Mesenchymal stem cell (in vitro differentiated cells and primary cell): ENCODE data around the gene TRAPPC2L.

ENCODE experiments used
- DNase-seq: peaks from one replicate; pipeline ENCODE4 v3.0.0-alpha.2; 2013
- H2AFZ ChIP-seq: one replicate; pipeline ENCODE4 v1.6.1; 2013; ENCODE audit warnings: low read depth, mild to moderate bottlenecking, control low read depth, inconsistent platforms, low read length, moderate library complexity
- H2AK5ac ChIP-seq: 2 replicates; pipeline ENCODE4 v1.6.1; 2013; ENCODE audit warnings: low read length, moderate library complexity, mild to moderate bottlenecking, inconsistent platforms; ENCODE audit not compliant: severe bottlenecking
- H2BK120ac ChIP-seq: one replicate; pipeline ENCODE4 v1.6.1; 2013; ENCODE audit warnings: low read depth, mild to moderate bottlenecking, inconsistent platforms, low read length, moderate library complexity
- H2BK12ac ChIP-seq, 2 experiments: one replicate each; pipeline ENCODE4 v1.6.1; 2013; ENCODE audit warnings: inconsistent platforms in 2 of 2, low read length in 2 of 2, mild to moderate bottlenecking in 2 of 2, moderate library complexity in 2 of 2, control low read depth in 1 of 2
- H2BK15ac ChIP-seq: one replicate; pipeline ENCODE4 v1.6.1; 2013; ENCODE audit warnings: mild to moderate bottlenecking, low read depth, inconsistent platforms; ENCODE audit not compliant: poor library complexity, severe bottlenecking
- H2BK5ac ChIP-seq: 2 replicates; pipeline ENCODE4 v1.6.1; 2013; ENCODE audit warnings: low read depth, mild to moderate bottlenecking, low read length, control low read depth, inconsistent platforms; ENCODE audit not compliant: poor library complexity, severe bottlenecking
- H3K14ac ChIP-seq, 2 experiments: one replicate each; pipeline ENCODE4 v1.6.1; 2013; ENCODE audit warnings: inconsistent platforms in 2 of 2, low read length in 2 of 2, control low read depth in 1 of 2, mild to moderate bottlenecking in 1 of 2, moderate library complexity in 1 of 2
- H3K18ac ChIP-seq, 2 experiments: one replicate each; pipeline ENCODE4 v1.6.1; 2013; ENCODE audit warnings: inconsistent platforms in 2 of 2, low read length in 2 of 2, control low read depth in 1 of 2, low read depth in 1 of 2, mild to moderate bottlenecking in 1 of 2
- H3K23ac ChIP-seq, 2 experiments: one replicate each; pipeline ENCODE4 v1.6.1; 2013; ENCODE audit warnings: inconsistent platforms in 2 of 2, low read length in 2 of 2, mild to moderate bottlenecking in 2 of 2, moderate library complexity in 2 of 2, control low read depth in 1 of 2
- H3K27ac ChIP-seq: 2 replicates; pipeline ENCODE4 v1.5.1; 2013; ENCODE audit warnings: mild to moderate bottlenecking, moderate library complexity, low read length, control low read depth, inconsistent platforms; ENCODE audit not compliant: poor library complexity, severe bottlenecking
- H3K27me3 ChIP-seq, 2 experiments: 2 replicates each; pipeline versions ENCODE4 v1.6.1 to v1.7.0; 2013; ENCODE audit warnings: low read length in 2 of 2, mild to moderate bottlenecking in 2 of 2, moderate library complexity in 2 of 2, control low read depth in 1 of 2, inconsistent platforms in 1 of 2; ENCODE audit not compliant: control insufficient read depth in 1 of 2, insufficient read depth in 1 of 2
- H3K36me3 ChIP-seq, 2 experiments: 2 replicates each; pipeline versions ENCODE4 v1.6.1 to v1.7.0; 2013; ENCODE audit warnings: low read length in 2 of 2, control low read depth in 1 of 2, inconsistent platforms in 1 of 2, low read depth in 1 of 2, mild to moderate bottlenecking in 1 of 2; ENCODE audit not compliant: insufficient read depth in 2 of 2, control insufficient read depth in 1 of 2
- H3K4ac ChIP-seq, 2 experiments: one replicate each; pipeline ENCODE4 v1.6.1; 2013; ENCODE audit warnings: inconsistent platforms in 2 of 2, low read length in 2 of 2, mild to moderate bottlenecking in 2 of 2, moderate library complexity in 2 of 2, control low read depth in 1 of 2, low read depth in 1 of 2
- H3K4me1 ChIP-seq: 2 replicates; pipeline ENCODE4 v1.6.1; 2013; ENCODE audit warnings: low read depth, low read length, control low read depth; ENCODE audit not compliant: control insufficient read depth, insufficient read depth
- H3K4me2 ChIP-seq: 2 replicates; pipeline ENCODE4 v1.6.1; 2013; ENCODE audit warnings: low read length, mild to moderate bottlenecking, inconsistent platforms; ENCODE audit not compliant: poor library complexity, severe bottlenecking
- H3K4me3 ChIP-seq, 2 experiments: 2 replicates each; pipeline versions ENCODE4 v1.5.1 to v1.7.0; 2013; ENCODE audit warnings: low read length in 2 of 2, mild to moderate bottlenecking in 2 of 2, control low read depth in 1 of 2, low read depth in 1 of 2; ENCODE audit not compliant: insufficient read depth in 1 of 2
- H3K79me1 ChIP-seq: replicated peaks from 2 replicates; pipeline ENCODE4 v1.6.1; 2013; ENCODE audit warnings: mild to moderate bottlenecking, control low read depth, low read length, inconsistent platforms; ENCODE audit not compliant: poor library complexity, severe bottlenecking
- H3K9ac ChIP-seq: 2 replicates; pipeline ENCODE4 v1.7.0; 2013; ENCODE audit warnings: mild to moderate bottlenecking, low read length, moderate library complexity
- H3K9me3 ChIP-seq: 2 replicates; pipeline ENCODE4 v1.7.0; 2013; ENCODE audit warnings: mild to moderate bottlenecking, low read length; ENCODE audit not compliant: control insufficient read depth
- H4K8ac ChIP-seq: one replicate; pipeline ENCODE4 v1.6.1; 2013; ENCODE audit warnings: inconsistent platforms, mild to moderate bottlenecking, low read length, moderate library complexity
- H4K91ac ChIP-seq: one replicate; pipeline ENCODE4 v1.6.1; 2013; ENCODE audit warnings: mild to moderate bottlenecking, low read length, inconsistent platforms
- WGBS: methylation state at CpG from one replicate; pipeline ENCODE4 v1.1.7; 2013; ENCODE audit warnings: mixed read lengths; 5-methylcytosine and 5-hydroxymethylcytosine counted together

TRAPPC2L gene

DNA sequence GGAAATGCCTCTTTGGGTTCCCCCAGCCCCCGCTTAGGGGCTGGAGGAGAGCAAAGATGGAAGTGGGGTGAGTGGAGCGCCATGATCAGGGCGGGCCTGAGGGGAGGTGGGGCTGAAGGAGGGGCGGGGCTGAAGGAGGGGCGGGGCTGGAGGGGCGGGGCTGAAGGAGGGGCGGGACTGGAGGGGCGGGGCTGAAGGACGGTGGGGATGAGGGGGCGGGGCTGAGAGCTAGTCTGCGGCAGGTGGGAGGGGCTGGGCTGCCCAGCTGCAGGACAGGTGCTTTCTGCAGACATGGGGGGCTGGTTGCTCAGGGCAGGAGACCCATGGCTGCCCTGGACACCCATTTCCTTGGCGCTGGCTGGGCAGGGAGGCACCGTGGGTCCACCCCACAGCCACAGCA lies 48.6 kb downstream of the TRAPPC2L start:
- H2AFZ ChIP-seq: no peak overlapping the region
- H3K27me3 ChIP-seq: peaks cover 0 to 40% of the 10 kb centered on the region in 2 experiments
- no peak overlapping the region for H3K4ac ChIP-seq
- H2BK15ac ChIP-seq: no peak overlapping the region
- H2BK5ac ChIP-seq: no peak overlapping the region
- no peaks in the 10 kb centered on the region for H3K9me3 ChIP-seq
- H3K18ac ChIP-seq: no peak overlapping the region
- no peak overlapping the region for H3K14ac ChIP-seq
- no peak overlapping the region for H2BK12ac ChIP-seq
- H2BK120ac ChIP-seq: no peak overlapping the region
- no peak overlapping the region for H3K27ac ChIP-seq
- H3K4me1 ChIP-seq: peaks cover 8% of the 10 kb centered on the region
- no peak overlapping the region for H3K4me2 ChIP-seq
- 50% methylated on average over 9 of the region's 13 CpGs for WGBS
- no peaks in the 10 kb centered on the region for H3K36me3 ChIP-seq
- no peak overlapping the region for H3K23ac ChIP-seq
- H4K8ac ChIP-seq: no peak overlapping the region
- H3K79me1 ChIP-seq: no peaks in the 10 kb centered on the region
- H3K4me3 ChIP-seq: no peak overlapping the region
- DNase-seq: no peak
- no peak overlapping the region for H2AK5ac ChIP-seq
- no peak overlapping the region for H3K9ac ChIP-seq
- H4K91ac ChIP-seq: no peak overlapping the region

DNA sequence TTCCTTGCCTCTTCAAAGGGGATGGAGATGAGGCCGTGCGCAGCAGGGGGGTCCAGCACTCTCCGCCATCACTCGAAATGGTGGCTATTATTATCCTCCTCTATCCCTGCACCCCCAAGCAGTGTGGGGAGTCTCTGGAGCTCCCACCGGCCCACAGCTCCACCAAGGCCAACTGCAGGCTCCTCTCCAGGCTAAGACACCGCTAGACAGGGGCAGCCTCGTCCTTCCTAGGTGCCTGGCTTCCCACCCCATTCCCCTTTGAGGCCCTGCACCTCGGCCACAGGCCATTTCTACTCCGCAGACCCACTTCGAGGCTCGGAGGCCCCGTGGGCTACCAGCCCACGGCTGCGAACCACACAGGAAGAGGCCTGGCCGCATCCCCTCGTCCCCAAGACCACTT lies 49.1 kb downstream of the TRAPPC2L start:
- Histone ChIP-seq H4K8ac (no peak overlapping the region), H3K4me1 (peaks cover 8% of the 10 kb centered on the region), H3K4me3 (no peak overlapping the region), H3K4me2 (no peak overlapping the region), H2AK5ac (no peak overlapping the region), H3K18ac (no peak overlapping the region), H3K36me3 (no peaks in the 10 kb centered on the region), H3K9me3 (no peaks in the 10 kb centered on the region), H3K79me1 (no peaks in the 10 kb centered on the region), H2BK5ac (no peak overlapping the region), H3K23ac (no peak overlapping the region), H4K91ac (no peak overlapping the region), H3K9ac (no peak overlapping the region), H3K27ac (no peak overlapping the region), H2BK15ac (no peak overlapping the region), H2BK120ac (no peak overlapping the region), H3K14ac (no peak overlapping the region), H2AFZ (no peak overlapping the region), H2BK12ac (no peak overlapping the region), H3K27me3 (peaks cover 0 to 41% of the 10 kb centered on the region in 2 experiments), H3K4ac (no peak overlapping the region)
- 89% methylated on average over 16 of the region's 16 CpGs for WGBS
- no peak for DNase-seq

DNA sequence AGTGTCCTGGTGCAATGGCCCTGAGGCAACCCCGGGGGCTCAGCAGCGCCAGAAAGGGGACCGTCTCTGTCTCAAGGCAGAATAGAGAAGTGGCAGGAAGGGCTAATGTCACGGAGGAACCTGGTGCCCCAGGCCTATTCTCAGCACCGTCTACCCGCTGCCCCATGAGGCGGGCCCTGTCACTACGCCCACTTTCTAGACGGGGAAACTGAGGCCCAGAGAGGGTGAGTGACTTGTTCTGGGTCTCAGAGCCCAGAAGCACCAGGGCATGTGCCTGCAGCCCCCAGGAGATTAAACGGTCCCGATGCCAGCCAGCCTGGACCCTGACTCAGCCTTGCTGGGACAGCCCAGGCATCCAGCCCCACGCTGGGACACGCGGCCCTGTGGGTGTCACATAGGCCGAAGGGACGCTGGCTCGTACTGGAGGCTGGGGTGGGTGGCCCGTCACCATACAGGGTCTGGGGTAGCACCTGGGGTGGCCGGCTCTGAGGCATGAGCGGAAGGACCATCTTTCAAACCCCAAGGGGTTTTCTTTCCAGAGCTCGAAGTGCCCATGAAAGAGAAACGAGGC lies 49.7 kb downstream of the TRAPPC2L start:
- WGBS: 92% methylated on average over 22 of the region's 22 CpGs
- no peak overlapping the region for H4K91ac ChIP-seq

DNA sequence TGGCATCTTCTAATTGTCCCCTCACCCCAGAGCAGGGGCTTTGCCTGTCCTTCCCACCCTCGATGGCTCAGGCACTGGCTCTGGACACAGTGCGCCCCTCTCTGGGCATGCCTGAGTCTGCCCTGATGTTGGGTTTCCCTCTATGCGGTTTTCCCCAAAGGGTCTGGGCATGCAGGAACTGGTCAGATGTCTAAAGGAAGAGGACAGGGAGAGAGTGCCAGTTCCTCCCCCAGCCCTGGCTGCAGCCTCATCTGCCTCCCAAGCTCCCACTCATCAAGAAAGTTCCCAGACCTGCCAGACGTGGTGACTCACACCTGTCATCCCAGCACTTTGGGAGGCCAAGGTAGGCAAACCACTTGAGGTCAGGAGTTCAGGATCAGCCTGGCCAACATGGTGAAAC lies 50.8 kb downstream of the TRAPPC2L start:
- DNase-seq: peak; percentile 30
- H3K23ac ChIP-seq: no peak overlapping the region
- H3K9me3 ChIP-seq: no peaks in the 10 kb centered on the region
- H2BK120ac ChIP-seq: no peak overlapping the region
- H3K4me1 ChIP-seq: peaks cover 8% of the 10 kb centered on the region
- peaks cover 0 to 53% of the 10 kb centered on the region in 2 experiments for H3K27me3 ChIP-seq
- no peak overlapping the region for H3K4me2 ChIP-seq
- no peak overlapping the region for H4K8ac ChIP-seq
- no peak overlapping the region for H2AK5ac ChIP-seq
- no peak overlapping the region for H3K4me3 ChIP-seq
- no peak overlapping the region for H3K4ac ChIP-seq
- no peak overlapping the region for H3K27ac ChIP-seq
- H2AFZ ChIP-seq: no peak overlapping the region
- H3K14ac ChIP-seq: peak overlapping the region in 1 of 2 experiments; percentile 66
- H3K79me1 ChIP-seq: no peaks in the 10 kb centered on the region
- H2BK15ac ChIP-seq: no peak overlapping the region
- WGBS: 85% methylated on average over 2 of the region's 4 CpGs
- H3K9ac ChIP-seq: no peak overlapping the region
- H2BK5ac ChIP-seq: no peak overlapping the region
- H2BK12ac ChIP-seq: no peak overlapping the region
- H3K36me3 ChIP-seq: no peaks in the 10 kb centered on the region
- no peak overlapping the region for H4K91ac ChIP-seq
- no peak overlapping the region for H3K18ac ChIP-seq

More for the DNA sequence above, 49.7 kb downstream of the TRAPPC2L start:
- Histone ChIP-seq H3K18ac (no peak overlapping the region), H3K79me1 (no peaks in the 10 kb centered on the region), H4K8ac (no peak overlapping the region), H3K36me3 (no peaks in the 10 kb centered on the region), H2BK5ac (no peak overlapping the region), H3K4me2 (no peak overlapping the region), H3K4me3 (no peak overlapping the region), H3K27ac (no peak overlapping the region), H2BK15ac (no peak overlapping the region), H3K4me1 (peaks cover 8% of the 10 kb centered on the region), H2BK120ac (no peak overlapping the region), H3K27me3 (peaks cover 0 to 47% of the 10 kb centered on the region in 2 experiments), H3K4ac (no peak overlapping the region), H2AK5ac (no peak overlapping the region), H3K9me3 (no peaks in the 10 kb centered on the region), H3K23ac (no peak overlapping the region), H2AFZ (no peak overlapping the region), H3K9ac (no peak overlapping the region), H2BK12ac (no peak overlapping the region), H3K14ac (no peak overlapping the region)
- no peak for DNase-seq
